ENCODE data around the gene CNNM1.

DNA sequence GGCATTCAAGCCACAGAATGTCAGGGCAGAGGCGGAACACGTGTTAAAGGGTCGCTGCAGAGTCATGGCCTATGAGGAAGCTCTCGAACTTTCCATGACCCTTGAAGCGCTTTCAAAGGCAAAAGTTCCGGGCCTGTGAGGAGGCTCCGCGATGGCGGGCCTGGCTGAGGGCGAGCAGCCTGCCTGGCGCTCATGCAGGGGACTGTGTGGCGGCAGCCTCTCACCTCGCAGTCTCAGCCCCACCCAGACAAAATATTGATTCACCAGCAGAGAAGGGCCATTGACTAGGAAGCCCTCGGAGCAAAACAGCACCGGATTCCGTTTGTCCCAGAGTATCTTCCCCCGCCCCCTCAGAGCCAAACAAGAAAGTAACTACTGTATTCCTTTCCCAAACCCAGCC, 12.8 kb upstream of the CNNM1 start:
- TF ChIP-seq, protein P1, sequence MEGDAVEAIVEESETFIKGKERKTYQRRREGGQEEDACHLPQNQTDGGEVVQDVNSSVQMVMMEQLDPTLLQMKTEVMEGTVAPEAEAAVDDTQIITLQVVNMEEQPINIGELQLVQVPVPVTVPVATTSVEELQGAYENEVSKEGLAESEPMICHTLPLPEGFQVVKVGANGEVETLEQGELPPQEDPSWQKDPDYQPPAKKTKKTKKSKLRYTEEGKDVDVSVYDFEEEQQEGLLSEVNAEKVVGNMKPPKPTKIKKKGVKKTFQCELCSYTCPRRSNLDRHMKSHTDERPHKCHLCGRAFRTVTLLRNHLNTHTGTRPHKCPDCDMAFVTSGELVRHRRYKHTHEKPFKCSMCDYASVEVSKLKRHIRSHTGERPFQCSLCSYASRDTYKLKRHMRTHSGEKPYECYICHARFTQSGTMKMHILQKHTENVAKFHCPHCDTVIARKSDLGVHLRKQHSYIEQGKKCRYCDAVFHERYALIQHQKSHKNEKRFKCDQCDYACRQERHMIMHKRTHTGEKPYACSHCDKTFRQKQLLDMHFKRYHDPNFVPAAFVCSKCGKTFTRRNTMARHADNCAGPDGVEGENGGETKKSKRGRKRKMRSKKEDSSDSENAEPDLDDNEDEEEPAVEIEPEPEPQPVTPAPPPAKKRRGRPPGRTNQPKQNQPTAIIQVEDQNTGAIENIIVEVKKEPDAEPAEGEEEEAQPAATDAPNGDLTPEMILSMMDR (IDR thresholded peaks at IDR 0.05 in 4 of 5, conservative IDR thresholded peaks at IDR 0.05 in 1 of 5), result no peak
- no peak for TF ChIP-seq POLR2A (IDR thresholded peaks at IDR 0.05)

Measured in gastrocnemius medialis (tissue), 4 donors.